SK-N-SH (cell line): ENCODE measurements around the gene CFAP92. TPM values are rescaled to one million over a fixed set of nuclear protein-coding genes. Genes with fewer than 3 reads are reported as not detected.

Source experiments
- CTCF ChIA-PET: fragments of 300-600, 350-600 bp; formaldehyde crosslinking; extraction: SDS; loops from one replicate; lab custom pipeline; 2021; lab: Yijun Ruan, JAX
- POLR2A ChIA-PET: fragments of 350-600 bp; sonication (Branson Sonifier 250); formaldehyde crosslinking; extraction: SDS; loops from one replicate; lab custom pipeline; 2020; ENCODE audit warnings: antibody characterized with exemption, inconsistent platforms; lab: Yijun Ruan, JAX
- DNase-seq: peaks from one replicate; pipeline ENCODE4 v3.0.0; 2012
- H2AFZ ChIP-seq: fragments of 200-600 bp; sonication (generic); 2 replicates; pipeline ENCODE4 v1.8.1; 2016; ENCODE audit warnings: antibody characterized with exemption, mild to moderate bottlenecking, low read depth
- H3F3A ChIP-seq: fragments of 200-600 bp; sonication (generic); replicated peaks from 2 replicates; pipeline ENCODE3; 2016; ENCODE audit warnings: antibody characterized with exemption, mild to moderate bottlenecking; ENCODE audit not compliant: insufficient read depth
- H3K27ac ChIP-seq, 2 experiments: fragments of 200-500 bp in 1 of 2; fragments of 200-600 bp in 1 of 2; sonication (Bioruptor generic) in 1 of 2; sonication (generic), shearing (Covaris generic) in 1 of 2; 2 replicates each; pipeline versions ENCODE4 v1.5.1 to v1.6.1; 2014 to 2016; ENCODE audit warnings: low read depth in 2 of 2, inconsistent platforms in 1 of 2, low read length in 1 of 2, mild to moderate bottlenecking in 1 of 2, mixed read lengths in 1 of 2
- H3K27me3 ChIP-seq: fragments of 200-600 bp; sonication (generic), shearing (Covaris generic); 2 replicates; pipeline ENCODE4 v1.6.1; 2016; ENCODE audit warnings: mixed run types; ENCODE audit not compliant: insufficient read depth
- H3K36me3 ChIP-seq, 2 experiments: fragments of 200-500 bp in 1 of 2; fragments of 200-600 bp in 1 of 2; sonication (Bioruptor generic) in 1 of 2; sonication (generic) in 1 of 2; replicated peaks in 1 of 2; 2 replicates each; pipeline versions ENCODE3 to v1.5.1; 2014 to 2016; ENCODE audit warnings: low read length in 1 of 2, mild to moderate bottlenecking in 1 of 2; ENCODE audit not compliant: insufficient read depth in 2 of 2, control insufficient read depth in 1 of 2
- H3K4me1 ChIP-seq, 2 experiments: fragments of 200-500 bp in 1 of 2; fragments of 200-600 bp in 1 of 2; sonication (Bioruptor generic) in 1 of 2; sonication (generic), shearing (Covaris generic) in 1 of 2; 2 replicates each; pipeline versions ENCODE4 v1.5.1 to v1.6.1; 2014 to 2016; ENCODE audit warnings: low read depth in 1 of 2, low read length in 1 of 2, mixed run types in 1 of 2; ENCODE audit not compliant: insufficient read depth in 2 of 2, control insufficient read depth in 1 of 2
- H3K4me2 ChIP-seq: fragments of 200-600 bp; sonication (generic), shearing (Covaris generic); 2 replicates; pipeline ENCODE4 v1.6.1; 2017; ENCODE audit warnings: mixed run types
- H3K4me3 ChIP-seq, 2 experiments: fragments of 200-500 bp in 1 of 2; fragments of 200-600 bp in 1 of 2; sonication (Bioruptor generic) in 1 of 2; sonication (generic), shearing (Covaris generic) in 1 of 2; 2 replicates each; pipeline versions ENCODE4 v1.5.1 to v1.8.1; 2014 to 2016; ENCODE audit warnings: low read depth in 2 of 2, inconsistent platforms in 1 of 2, low read length in 1 of 2, mild to moderate bottlenecking in 1 of 2, mixed read lengths in 1 of 2, moderate library complexity in 1 of 2
- H3K79me2 ChIP-seq: fragments of 200-600 bp; sonication (generic); 2 replicates; pipeline ENCODE4 v1.8.1; 2017; ENCODE audit warnings: mild to moderate bottlenecking; ENCODE audit not compliant: insufficient read depth
- H3K9ac ChIP-seq: fragments of 200-600 bp; sonication (generic); 2 replicates; pipeline ENCODE4 v1.6.1; 2017; ENCODE audit warnings: mixed run types
- H3K9me2 ChIP-seq: fragments of 200-600 bp; sonication (generic); 2 replicates; pipeline ENCODE4 v1.6.1; 2017; ENCODE audit warnings: mixed run types
- H3K9me3 ChIP-seq: fragments of 200-600 bp; sonication (generic); 2 replicates; pipeline ENCODE4 v1.6.1; 2017; ENCODE audit warnings: mixed run types, mild to moderate bottlenecking, moderate library complexity
- H4K20me1 ChIP-seq: fragments of 200-600 bp; sonication (generic); 2 replicates; pipeline ENCODE4 v1.6.1; 2017; ENCODE audit warnings: mild to moderate bottlenecking, mixed run types; ENCODE audit not compliant: insufficient read depth
- CHD2 ChIP-seq: fragments of 150-350 bp; IDR thresholded peaks from 2 replicates; pipeline ENCODE4 v1.6.1; 2018; ENCODE audit warnings: low read length; ENCODE audit not compliant: partially characterized antibody
- EZH2phosphoT487 ChIP-seq: fragments of 200-600 bp; sonication (generic); IDR thresholded peaks from 2 replicates; pipeline ENCODE4 v1.6.1; 2017; ENCODE audit warnings: low read depth, mixed run types, mild to moderate bottlenecking, antibody characterized with exemption, moderate library complexity, borderline replicate concordance
- FOXJ3 ChIP-seq: sonication (generic); formaldehyde crosslinking; IDR thresholded peaks from 2 replicates; pipeline ENCODE4 v1.5.1; 2020; ENCODE audit warnings: mild to moderate bottlenecking, missing genetic modification reagents
- MXI1 ChIP-seq: IDR thresholded peaks from 2 replicates; pipeline ENCODE4 v1.6.1; 2012; ENCODE audit warnings: mild to moderate bottlenecking, low read depth, low read length, improper control_type of control experiment
- NFIC ChIP-seq: IDR thresholded peaks from 2 replicates; pipeline ENCODE4 v1.4.0; 2012; ENCODE audit warnings: borderline replicate concordance
- NRF1 ChIP-seq: IDR thresholded peaks from 2 replicates; pipeline ENCODE4 v1.6.1; 2012; ENCODE audit warnings: low read depth, mild to moderate bottlenecking, low read length
- POLR2AphosphoS5 ChIP-seq: IDR thresholded peaks from 2 replicates; pipeline ENCODE4 v1.6.1; 2012; ENCODE audit warnings: low read depth, low read length
- RAD21 ChIP-seq: IDR thresholded peaks from 2 replicates; pipeline ENCODE4 v1.6.1; 2012; ENCODE audit warnings: mild to moderate bottlenecking, low read length
- RCOR1 ChIP-seq: fragments of 150-350 bp; IDR thresholded peaks from 2 replicates; pipeline ENCODE4 v1.6.1; 2017; ENCODE audit warnings: antibody characterized with exemption, low read length
- RFX5 ChIP-seq: IDR thresholded peaks from 2 replicates; pipeline ENCODE4 v1.6.1; 2012; ENCODE audit warnings: mild to moderate bottlenecking, improper control_type of control experiment, low read length
- RXRA ChIP-seq: IDR thresholded peaks from 2 replicates; pipeline ENCODE4 v1.4.0; 2012; ENCODE audit warnings: low read depth, mild to moderate bottlenecking, borderline replicate concordance
- SIN3A ChIP-seq: IDR thresholded peaks from 2 replicates; pipeline ENCODE4 v1.6.1; 2012; ENCODE audit warnings: low read depth, mild to moderate bottlenecking, low read length, moderate library complexity, borderline replicate concordance
- SMC3 ChIP-seq: IDR thresholded peaks from 2 replicates; pipeline ENCODE4 v1.6.1; 2012; ENCODE audit warnings: low read depth, low read length, improper control_type of control experiment
- TEAD4 ChIP-seq: IDR thresholded peaks from 2 replicates; pipeline ENCODE4 v1.4.0; 2012; ENCODE audit warnings: mild to moderate bottlenecking, borderline replicate concordance; ENCODE audit not compliant: insufficient read depth
- WGBS: methylation state at CpG from one replicate; pipeline ENCODE4 v1.1.6; 2017; ENCODE audit warnings: low lambda C conversion rate; 5-methylcytosine and 5-hydroxymethylcytosine counted together
- polyA plus RNA-seq, 3 experiments: library from polyadenylated mRNA; depleted of rRNA; stranded (reverse); fragments of >200 nt; gene quantifications; 2 replicates each; pipeline ENCODE4 v1.2.3, GENCODE V29; 2012
- TF ChIP-seq, protein P1 (sequence below): IDR thresholded peaks from 2 replicates; pipeline ENCODE4; 2012
- TF ChIP-seq, protein P2 (sequence below): fragments of 200-600 bp; sonication (generic); IDR thresholded peaks from 2 replicates; pipeline ENCODE4 v1.6.1; 2017; ENCODE audit warnings: antibody characterized with exemption, mild to moderate bottlenecking, moderate library complexity

Gene CFAP92
- polyA plus RNA-seq, 1 of the 3 experiments (the other 2 are of a cell fraction) = not detected

DNA sequence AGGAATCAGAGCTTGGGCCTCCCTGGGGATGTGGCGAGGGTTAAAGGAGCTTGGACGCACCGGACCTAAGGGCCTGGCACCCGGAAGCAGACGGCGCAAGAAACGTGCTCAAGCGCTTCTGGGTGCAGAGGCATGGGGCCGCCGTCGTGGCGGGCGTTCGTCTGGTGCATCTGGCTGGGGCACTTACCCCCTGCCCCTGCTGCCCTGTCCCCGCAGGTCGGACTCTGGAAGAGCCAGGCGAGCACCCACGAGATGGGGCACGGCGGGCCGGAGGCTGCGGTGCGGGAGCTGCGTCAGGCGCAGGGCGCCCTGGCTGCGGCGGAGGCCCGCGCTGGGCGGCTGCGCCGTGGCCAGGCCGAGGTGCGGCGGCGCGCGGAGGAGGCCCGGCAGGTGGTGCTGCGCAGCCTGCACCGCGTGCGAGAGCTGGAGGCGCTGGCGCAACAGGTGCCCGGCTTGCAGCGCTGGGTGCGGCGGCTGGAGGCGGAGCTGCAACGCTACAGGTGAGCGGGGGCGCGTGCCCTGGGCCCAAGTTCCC lies 9.8 kb upstream of the CFAP92 start (continued):
- TF ChIP-seq EZH2phosphoT487 = no peak
- TF ChIP-seq, protein P1, sequence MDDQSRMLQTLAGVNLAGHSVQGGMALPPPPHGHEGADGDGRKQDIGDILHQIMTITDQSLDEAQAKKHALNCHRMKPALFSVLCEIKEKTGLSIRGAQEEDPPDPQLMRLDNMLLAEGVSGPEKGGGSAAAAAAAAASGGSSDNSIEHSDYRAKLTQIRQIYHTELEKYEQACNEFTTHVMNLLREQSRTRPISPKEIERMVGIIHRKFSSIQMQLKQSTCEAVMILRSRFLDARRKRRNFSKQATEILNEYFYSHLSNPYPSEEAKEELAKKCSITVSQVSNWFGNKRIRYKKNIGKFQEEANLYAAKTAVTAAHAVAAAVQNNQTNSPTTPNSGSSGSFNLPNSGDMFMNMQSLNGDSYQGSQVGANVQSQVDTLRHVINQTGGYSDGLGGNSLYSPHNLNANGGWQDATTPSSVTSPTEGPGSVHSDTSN = no peak
- TF ChIP-seq RFX5 = no peak
- no peak for TF ChIP-seq NFIC
- TF ChIP-seq SMC3 = peak; percentile 26; the same call in 1 of the 2 replicates
- peak; percentile 23; the same call in 1 of the 2 replicates for TF ChIP-seq NRF1
- no peak for TF ChIP-seq POLR2AphosphoS5
- peak; percentile 28; the same call in 1 of the 2 replicates for TF ChIP-seq RAD21
- TF ChIP-seq, protein P2, sequence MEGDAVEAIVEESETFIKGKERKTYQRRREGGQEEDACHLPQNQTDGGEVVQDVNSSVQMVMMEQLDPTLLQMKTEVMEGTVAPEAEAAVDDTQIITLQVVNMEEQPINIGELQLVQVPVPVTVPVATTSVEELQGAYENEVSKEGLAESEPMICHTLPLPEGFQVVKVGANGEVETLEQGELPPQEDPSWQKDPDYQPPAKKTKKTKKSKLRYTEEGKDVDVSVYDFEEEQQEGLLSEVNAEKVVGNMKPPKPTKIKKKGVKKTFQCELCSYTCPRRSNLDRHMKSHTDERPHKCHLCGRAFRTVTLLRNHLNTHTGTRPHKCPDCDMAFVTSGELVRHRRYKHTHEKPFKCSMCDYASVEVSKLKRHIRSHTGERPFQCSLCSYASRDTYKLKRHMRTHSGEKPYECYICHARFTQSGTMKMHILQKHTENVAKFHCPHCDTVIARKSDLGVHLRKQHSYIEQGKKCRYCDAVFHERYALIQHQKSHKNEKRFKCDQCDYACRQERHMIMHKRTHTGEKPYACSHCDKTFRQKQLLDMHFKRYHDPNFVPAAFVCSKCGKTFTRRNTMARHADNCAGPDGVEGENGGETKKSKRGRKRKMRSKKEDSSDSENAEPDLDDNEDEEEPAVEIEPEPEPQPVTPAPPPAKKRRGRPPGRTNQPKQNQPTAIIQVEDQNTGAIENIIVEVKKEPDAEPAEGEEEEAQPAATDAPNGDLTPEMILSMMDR = no peak
- no peak for TF ChIP-seq CHD2
- no peak for TF ChIP-seq RXRA
- no peak for TF ChIP-seq TEAD4
- no peak for TF ChIP-seq RCOR1
- TF ChIP-seq SIN3A = no peak
- no peak for TF ChIP-seq MXI1
- TF ChIP-seq FOXJ3 (CRISPR knock-in tag) = no peak

DNA sequence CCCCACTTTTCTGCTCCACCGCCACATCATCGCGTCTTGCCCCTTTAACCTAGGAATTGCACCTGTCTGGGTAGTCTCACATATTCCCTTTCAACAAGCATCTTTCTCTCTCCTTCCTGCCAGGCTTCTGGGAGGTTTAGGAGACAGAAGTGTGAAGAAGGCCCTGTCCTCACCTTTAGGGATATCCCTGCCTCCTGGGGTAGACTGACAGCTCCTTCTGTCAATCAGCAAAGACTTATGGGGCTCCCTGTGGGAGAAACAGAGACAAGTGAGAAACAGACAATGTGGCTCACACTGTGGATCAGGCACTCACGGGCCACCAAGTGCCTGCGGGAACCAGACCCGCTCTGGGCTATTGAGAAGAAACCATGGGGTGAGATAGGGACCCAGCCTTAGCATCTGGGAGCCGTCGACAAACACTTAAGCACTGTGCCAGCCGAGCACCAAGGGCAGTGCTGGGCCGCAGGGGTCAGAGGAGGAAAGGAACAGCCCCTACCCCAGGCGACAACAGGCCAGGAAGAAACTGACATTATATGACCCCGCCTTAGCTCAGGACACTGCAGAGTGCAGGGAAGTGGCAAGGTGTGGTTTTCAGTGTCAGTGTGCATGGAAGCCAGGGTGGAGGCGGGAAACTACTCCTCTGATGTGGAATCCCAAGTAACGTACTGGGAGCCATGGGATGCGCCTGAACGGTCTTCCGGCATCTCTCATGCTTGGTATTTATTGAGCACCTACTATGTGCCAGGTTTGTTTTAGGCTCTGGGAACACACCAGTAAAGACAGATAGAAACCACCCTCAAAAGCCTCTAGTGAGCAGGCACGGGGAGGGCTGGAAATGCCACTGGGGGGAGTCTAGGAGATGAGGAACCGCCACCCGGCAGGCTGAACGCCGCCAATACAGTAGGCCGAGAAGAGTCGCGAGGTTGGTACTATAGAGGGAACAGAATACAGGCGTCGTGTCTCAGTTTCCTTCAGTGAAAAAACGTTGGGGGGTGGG lies 9.0 kb upstream of the CFAP92 start:
- no peak for DNase-seq
- 23% methylated on average over 20 of the region's 28 CpGs for WGBS

More for the DNA sequence above, 9.0 kb upstream of the CFAP92 start:
- Histone ChIP-seq H3K27me3 (peaks cover 49% of the 10 kb centered on the region), H2AFZ (no peak overlapping the region), H4K20me1 (no peaks in the 10 kb centered on the region), H3K4me1 (peaks cover 0 to 2% of the 10 kb centered on the region in 2 experiments; a peak in 1 of 4 replicates), H3K79me2 (no peaks in the 10 kb centered on the region), H3K9me3 (no peaks in the 10 kb centered on the region), H3K4me2 (no peak overlapping the region), H3F3A (no peaks in the 10 kb centered on the region), H3K9me2 (no peaks in the 10 kb centered on the region), H3K9ac (no peak overlapping the region), H3K4me3 (no peak overlapping the region; a peak in 1 of 4 replicates), H3K27ac (no peak overlapping the region), H3K36me3 (no peaks in the 10 kb centered on the region)
- POLR2A ChIA-PET = no interaction called here
- CTCF ChIA-PET = interaction anchor here (1.0 to 3.3 kb wide), 10 partner anchors 9 to 243 kb away, joined by 3 to 22 read pairs (median 8); partner anchors contain the start of gene CFAP92
- TF ChIP-seq RFX5 (no peak), SIN3A (no peak), CHD2 (no peak), NRF1 (no peak), RCOR1 (no peak), MXI1 (no peak)
